ENCODE results near the gene TM2D1. TPM values are rescaled to one million over a fixed set of nuclear protein-coding genes. Genes with fewer than 3 reads are reported as not detected.

The TM2D1 gene
- total and polyA plus RNA-seq, 10 of the 15 experiments (the other 5 are each of a cell fraction or from before 2014, with no cell fraction given) = 21.0 to 46.6 (median 36.7) TPM

GRCh38 chr1:61708953-61709907 is 15.7 kb downstream of the TM2D1 start:
- Histone ChIP-seq H3K9ac (ENCODE audit: control insufficient read depth, insufficient read depth, low read length) (no peak overlapping the region), H3K4me2 (ENCODE audit: control insufficient read depth, insufficient read depth) (no peak overlapping the region), H3K4me3 (no peak overlapping the region), H2AFZ (ENCODE audit: control insufficient read depth, low read depth, low read length) (no peak overlapping the region), H3K27me3 (replicated peaks in 1 of 2; ENCODE audit: control insufficient read depth in 2 of 2, insufficient read depth in 2 of 2, low read length in 1 of 2) (no peaks in the 10 kb centered on the region), H4K20me1 (ENCODE audit: control insufficient read depth, insufficient read depth) (no peaks in the 10 kb centered on the region), H3K36me3 (ENCODE audit: control insufficient read depth in 2 of 2, insufficient read depth in 2 of 2, low read length in 1 of 2) (peaks cover 2 to 9% of the 10 kb centered on the region in 2 experiments), H3K27ac (ENCODE audit: control insufficient read depth, insufficient read depth) (no peak overlapping the region), H3K79me2 (ENCODE audit: control insufficient read depth, insufficient read depth, low read length) (no peaks in the 10 kb centered on the region; the same call in 1 of the 2 replicates), H3K9me3 (replicated peaks; ENCODE audit: control insufficient read depth, insufficient read depth, low read length) (no peaks in the 10 kb centered on the region), H3K4me1 (ENCODE audit: control insufficient read depth, insufficient read depth, low read length) (no peaks in the 10 kb centered on the region)
- WGBS (ENCODE audit: insufficient coverage, insufficient replicate concordance, low lambda C conversion rate, missing lambda C conversion rate) = 98% methylated on average over 7 of the region's 7 CpGs
- ATAC-seq (no peak), FAIRE-seq (no peak), DNase-seq (ENCODE audit: low read depth, low spot score) (no peak)
- in situ Hi-C loops (cut with MboI) = no loop called here
- no TSS peak for BruUV-seq (replicated peaks)
- POLR2A ChIA-PET = no interaction called here
- intact Hi-C loops (cut with micrococcal nuclease; ENCODE audit: unreplicated experiment) = no loop called here
- RAD21 ChIA-PET (ENCODE audit: unreplicated experiment) = no interaction called here
- TF ChIP-seq CEBPB (IDR thresholded peaks at IDR 0.05; ENCODE audit: borderline replicate concordance in 1 of 2, low read depth in 2 of 2, low read length in 2 of 2) = no peak
- no peak for TF ChIP-seq EP300 (IDR thresholded peaks at IDR 0.05; ENCODE audit: borderline replicate concordance in 1 of 2, control insufficient read depth in 1 of 2, low read depth in 2 of 2, low read length in 2 of 2)
- TF ChIP-seq CREM (IDR thresholded peaks at IDR 0.05; ENCODE audit: low read depth) = no peak
- TF ChIP-seq RB1 (IDR thresholded peaks at IDR 0.05; ENCODE audit: borderline replicate concordance) = no peak
- no peak for TF ChIP-seq E4F1 (IDR thresholded peaks at IDR 0.05; ENCODE audit: borderline replicate concordance, partially characterized antibody)
- no peak for TF ChIP-seq SP1 (IDR thresholded peaks at IDR 0.05; ENCODE audit: low read depth, low read length)
- no peak for TF ChIP-seq RCOR1 (conservative IDR thresholded peaks at IDR 0.05; ENCODE audit: low read depth, low read length)
- no peak for TF ChIP-seq TAF1 (IDR thresholded peaks at IDR 0.05; ENCODE audit: borderline replicate concordance, low read depth, low read length)
- no peak for TF ChIP-seq IKZF2 (IDR thresholded peaks at IDR 0.05)
- TF ChIP-seq BACH1 (IDR thresholded peaks at IDR 0.05; ENCODE audit: borderline replicate concordance) = no peak
- TF ChIP-seq ELK1 (IDR thresholded peaks at IDR 0.05; ENCODE audit: low read depth, low read length) = no peak
- TF ChIP-seq BCLAF1 (IDR thresholded peaks at IDR 0.05) = no peak
- no peak for TF ChIP-seq E2F8 (IDR thresholded peaks at IDR 0.05; ENCODE audit: low read depth, partially characterized antibody)
- SMC1A ChIA-PET (ENCODE audit: uncharacterized antibody, unreplicated experiment) = no interaction called here
- CTCF ChIA-PET = no interaction called here

Data from GM12878 (cell line).